MM.1S (cell line): ENCODE data around the gene LNX1.

Experiments used
- DNase-seq: peaks from one replicate; pipeline ENCODE4 v3.0.0-alpha.2; 2015
- H2AFZ ChIP-seq: fragments of 300-600 bp; sonication (generic); 2 replicates; pipeline ENCODE4 v1.6.0; 2016; ENCODE audit warnings: antibody characterized with exemption, low read length
- H3F3A ChIP-seq: fragments of 300-600 bp; sonication (generic); 2 replicates; pipeline ENCODE4 v1.6.1; 2016; ENCODE audit warnings: mild to moderate bottlenecking, antibody characterized with exemption, low read length, moderate library complexity, mixed read lengths; ENCODE audit not compliant: insufficient read depth
- H3K27ac ChIP-seq: fragments of 300-600 bp; sonication (generic); 2 replicates; pipeline ENCODE4 v1.5.1; 2016; ENCODE audit warnings: mild to moderate bottlenecking, low read length
- H3K27me3 ChIP-seq: fragments of 300-600 bp; sonication (generic); replicated peaks from 2 replicates; pipeline ENCODE4 v1.6.0; 2016; ENCODE audit warnings: low read length; ENCODE audit not compliant: insufficient read depth
- H3K36me3 ChIP-seq: fragments of 300-600 bp; sonication (generic); replicated peaks from 2 replicates; pipeline ENCODE4 v1.6.1; 2016; ENCODE audit warnings: mild to moderate bottlenecking, low read length, mixed read lengths; ENCODE audit not compliant: insufficient read depth
- H3K4me1 ChIP-seq: fragments of 300-600 bp; sonication (generic); 2 replicates; pipeline ENCODE4 v1.6.1; 2016; ENCODE audit warnings: low read length, mixed read lengths
- H3K4me2 ChIP-seq: fragments of 300-600 bp; sonication (generic); 2 replicates; pipeline ENCODE4 v1.6.0; 2016; ENCODE audit warnings: low read depth, low read length
- H3K4me3 ChIP-seq: fragments of 300-600 bp; sonication (generic); 2 replicates; pipeline ENCODE4 v1.5.1; 2016; ENCODE audit warnings: low read length, mixed read lengths
- H3K79me2 ChIP-seq: fragments of 300-600 bp; sonication (generic); 2 replicates; pipeline ENCODE4 v1.6.1; 2016; ENCODE audit warnings: mixed run types, low read length, mixed read lengths
- H3K9ac ChIP-seq: fragments of 300-600 bp; sonication (generic); 2 replicates; pipeline ENCODE4 v1.6.1; 2016; ENCODE audit warnings: low read length, mixed read lengths
- H3K9me2 ChIP-seq: fragments of 300-600 bp; sonication (generic); replicated peaks from 2 replicates; pipeline ENCODE4 v1.6.1; 2016; ENCODE audit warnings: mild to moderate bottlenecking, low read length, mixed read lengths; ENCODE audit not compliant: insufficient read depth
- H3K9me3 ChIP-seq: fragments of 300-600 bp; sonication (generic); replicated peaks from 2 replicates; pipeline ENCODE4 v1.6.1; 2016; ENCODE audit warnings: mild to moderate bottlenecking, low read length, mixed read lengths; ENCODE audit not compliant: insufficient read depth
- H4K20me1 ChIP-seq: fragments of 300-600 bp; sonication (generic); 2 replicates; pipeline ENCODE4 v1.6.1; 2016; ENCODE audit warnings: mild to moderate bottlenecking, low read length, moderate library complexity, mixed read lengths; ENCODE audit not compliant: insufficient read depth
- CTCF ChIP-seq: fragments of 300-600 bp; sonication (generic); IDR thresholded peaks from 2 replicates; pipeline ENCODE4 v1.5.1; 2016; ENCODE audit warnings: antibody characterized with exemption, low read length, mixed read lengths
- EZH2 ChIP-seq: fragments of 300-600 bp; sonication (generic); optimal IDR thresholded peaks from 2 replicates; pipeline ENCODE3; 2017; ENCODE audit warnings: low read depth, mild to moderate bottlenecking, antibody characterized with exemption, low read length, mixed read lengths
- EZH2phosphoT487 ChIP-seq: fragments of 300-600 bp; sonication (generic); IDR thresholded peaks from 2 replicates; pipeline ENCODE4 v1.6.1; 2018; ENCODE audit warnings: antibody characterized with exemption, low read length

LNX1 gene

GRCh38 chr4:53573696-53574095 is 17.6 kb downstream of the LNX1 start:
- DNase-seq = no peak
- Histone ChIP-seq H2AFZ (no peak overlapping the region), H3K4me3 (no peak overlapping the region), H3K36me3 (no peaks in the 10 kb centered on the region), H3K4me1 (no peaks in the 10 kb centered on the region), H3K4me2 (no peak overlapping the region), H3F3A (no peaks in the 10 kb centered on the region), H3K27me3 (no peaks in the 10 kb centered on the region), H4K20me1 (no peaks in the 10 kb centered on the region), H3K9me3 (no peaks in the 10 kb centered on the region), H3K9ac (no peak overlapping the region), H3K9me2 (no peaks in the 10 kb centered on the region), H3K27ac (no peak overlapping the region), H3K79me2 (no peaks in the 10 kb centered on the region)
- TF ChIP-seq EZH2phosphoT487 (no peak), CTCF (no peak), EZH2 (no peak)

- Histone ChIP-seq H3K4me3 (no peak overlapping the region), H4K20me1 (no peaks in the 10 kb centered on the region), H3K36me3 (no peaks in the 10 kb centered on the region), H3K27me3 (no peaks in the 10 kb centered on the region), H3K9ac (no peak overlapping the region), H3K9me2 (no peaks in the 10 kb centered on the region), H3K4me2 (no peak overlapping the region), H2AFZ (no peak overlapping the region), H3K27ac (no peak overlapping the region), H3K9me3 (no peaks in the 10 kb centered on the region), H3F3A (no peaks in the 10 kb centered on the region), H3K79me2 (no peaks in the 10 kb centered on the region), H3K4me1 (no peaks in the 10 kb centered on the region)
- TF ChIP-seq EZH2 (no peak), EZH2phosphoT487 (no peak), CTCF (no peak)
- no peak for DNase-seq
Observed at GRCh38 chr4:53572600-53572994, 18.7 kb downstream of the LNX1 start.

- H3K9me3 ChIP-seq = no peaks in the 10 kb centered on the region
- no peaks in the 10 kb centered on the region for H4K20me1 ChIP-seq
- no peak for DNase-seq
- H3K9ac ChIP-seq = no peak overlapping the region
- H3K9me2 ChIP-seq = no peaks in the 10 kb centered on the region
- H3F3A ChIP-seq = no peaks in the 10 kb centered on the region
- no peaks in the 10 kb centered on the region for H3K4me1 ChIP-seq
- TF ChIP-seq EZH2phosphoT487 (no peak), CTCF (no peak)
- no peaks in the 10 kb centered on the region for H3K27me3 ChIP-seq
- H2AFZ ChIP-seq = no peak overlapping the region
- no peaks in the 10 kb centered on the region for H3K36me3 ChIP-seq
- no peak overlapping the region for H3K4me3 ChIP-seq
- no peak overlapping the region for H3K4me2 ChIP-seq
- H3K27ac ChIP-seq = no peak overlapping the region
- no peaks in the 10 kb centered on the region for H3K79me2 ChIP-seq
Observed at GRCh38 chr4:53571936-53572599, 19.2 kb downstream of the LNX1 start.
